GM12878 (cell line): ENCODE results near the gene PKD1L1. TPM values are rescaled to one million over a fixed set of nuclear protein-coding genes. Genes with fewer than 3 reads are reported as not detected.

Experiments
- ATAC-seq: fragments of 200-7000 bp; cut with Tn5 transposase; 3 replicates; pipeline ENCODE4 v1.9.1; 2020; ENCODE audit warnings: mild to moderate bottlenecking, moderate library complexity
- BruUV-seq: library from RNA; stranded (reverse); fragments of 400-500 nt; replicated peaks from 2 replicates; lab custom pipeline; 2021; lab: Mats Ljungman, UMichigan
- CTCF ChIA-PET: fragments of 300-600 bp; sonication (Branson Sonifier 250); formaldehyde crosslinking; extraction: SDS; loops from one replicate; lab custom pipeline; 2021; ENCODE audit warnings: inconsistent platforms; lab: Yijun Ruan, JAX
- POLR2A ChIA-PET: fragments of 350-600 bp; formaldehyde crosslinking; extraction: SDS; loops from one replicate; lab custom pipeline; 2021; ENCODE audit warnings: inconsistent platforms; lab: Charles Lee
- RAD21 ChIA-PET: fragments of 300-600 bp; sonication (Branson Sonifier 250); formaldehyde crosslinking; loops from one replicate; lab custom pipeline; 2023; ENCODE audit warnings: antibody characterized with exemption; ENCODE audit not compliant: unreplicated experiment; lab: Charles Lee
- SMC1A ChIA-PET: fragments of 300-600 bp; sonication (Branson Sonifier 250); formaldehyde crosslinking; loops from one replicate; lab custom pipeline; 2023; ENCODE audit not compliant: unreplicated experiment, uncharacterized antibody; lab: Charles Lee
- DNase-seq: peaks from one replicate; pipeline ENCODE4 v3.0.0-alpha.2; 2011; ENCODE audit warnings: low read depth, low spot score
- FAIRE-seq: peaks from 3 replicates; lab custom pipeline; 2011; peaks lifted over from hg19 to GRCh38; lab: Jason Lieb, UNC
- H2AFZ ChIP-seq: 2 replicates; pipeline ENCODE4 v1.6.0; 2011; ENCODE audit warnings: low read depth, low read length, control low read depth; ENCODE audit not compliant: control insufficient read depth
- H3K27ac ChIP-seq: 2 replicates; pipeline ENCODE4 v1.5.1; 2011; ENCODE audit warnings: control low read depth; ENCODE audit not compliant: control insufficient read depth, insufficient read depth
- H3K27me3 ChIP-seq, 2 experiments: replicated peaks in 1 of 2; 2 replicates each; pipeline versions ENCODE4 v1.6.0 to v1.6.1; 2011; ENCODE audit warnings: low read length in 1 of 2; ENCODE audit not compliant: control insufficient read depth in 2 of 2, insufficient read depth in 2 of 2
- H3K36me3 ChIP-seq, 2 experiments: 2 replicates each; pipeline ENCODE4 v1.5.1; 2011; ENCODE audit warnings: low read length in 1 of 2; ENCODE audit not compliant: control insufficient read depth in 2 of 2, insufficient read depth in 2 of 2
- H3K4me1 ChIP-seq: 2 replicates; pipeline ENCODE4 v1.6.1; 2011; ENCODE audit warnings: mild to moderate bottlenecking, low read length, moderate library complexity, mixed read lengths; ENCODE audit not compliant: control insufficient read depth, insufficient read depth
- H3K4me2 ChIP-seq: 2 replicates; pipeline ENCODE4 v1.6.0; 2011; ENCODE audit warnings: control low read depth; ENCODE audit not compliant: control insufficient read depth, insufficient read depth
- H3K4me3 ChIP-seq: fragments of 200-600 bp; sonication (generic); 2 replicates; pipeline ENCODE4 v1.5.1; 2016
- H3K79me2 ChIP-seq: 2 replicates; pipeline ENCODE4 v1.6.0; 2011; ENCODE audit warnings: low read length; ENCODE audit not compliant: control insufficient read depth, insufficient read depth
- H3K9ac ChIP-seq: 2 replicates; pipeline ENCODE4 v1.8.0; 2011; ENCODE audit warnings: low read length, control low read depth, mixed read lengths; ENCODE audit not compliant: control insufficient read depth, insufficient read depth
- H3K9me3 ChIP-seq: replicated peaks from 3 replicates; pipeline ENCODE4 v1.5.1; 2011; ENCODE audit warnings: mild to moderate bottlenecking, low read length; ENCODE audit not compliant: control insufficient read depth, insufficient read depth
- H4K20me1 ChIP-seq: 2 replicates; pipeline ENCODE4 v1.6.0; 2011; ENCODE audit not compliant: control insufficient read depth, insufficient read depth
- ASH2L ChIP-seq: fragments of 300-600, 200-600 bp; sonication (generic); IDR thresholded peaks from 2 replicates; pipeline ENCODE4 v1.6.1; 2017; ENCODE audit warnings: low read depth, mild to moderate bottlenecking, borderline replicate concordance
- ELK1 ChIP-seq: IDR thresholded peaks from 2 replicates; pipeline ENCODE4 v1.6.1; 2012; ENCODE audit warnings: low read depth, low read length, improper control_type of control experiment
- FOXM1 ChIP-seq: IDR thresholded peaks from 2 replicates; pipeline ENCODE4 v1.6.1; 2012; ENCODE audit warnings: low read depth, mild to moderate bottlenecking, inconsistent platforms, low read length, moderate library complexity
- IKZF2 ChIP-seq, 2 experiments: fragments of 450-650 bp; IDR thresholded peaks; 2 replicates each; pipeline ENCODE4 v1.6.1; 2017; ENCODE audit warnings: mild to moderate bottlenecking in 2 of 2, moderate library complexity in 2 of 2
- KDM1A ChIP-seq: fragments of 200-600 bp; sonication (generic); IDR thresholded peaks from 2 replicates; pipeline ENCODE4 v1.6.1; 2016; ENCODE audit warnings: borderline replicate concordance
- MTA3 ChIP-seq: IDR thresholded peaks from 2 replicates; pipeline ENCODE4 v1.6.1; 2012; ENCODE audit warnings: low read length, inconsistent platforms, borderline replicate concordance
- PML ChIP-seq: IDR thresholded peaks from 2 replicates; pipeline ENCODE4 v1.6.1; 2012; ENCODE audit warnings: low read length, inconsistent platforms
- RBBP5 ChIP-seq: fragments of 200-600 bp; sonication (generic); conservative IDR thresholded peaks from 2 replicates; pipeline ENCODE4 v1.6.1; 2016
- RUNX3 ChIP-seq: IDR thresholded peaks from 2 replicates; pipeline ENCODE4 v1.6.1; 2012; ENCODE audit warnings: low read length, inconsistent platforms
- ZZZ3 ChIP-seq: IDR thresholded peaks from 2 replicates; pipeline ENCODE4 v1.6.1; 2011; ENCODE audit warnings: low read depth; ENCODE audit not compliant: control insufficient read depth, insufficient read length
- WGBS: methylation state at CpG from one replicate; pipeline ENCODE4 v1.1.6; 2016; ENCODE audit warnings: low lambda C conversion rate; ENCODE audit not compliant: insufficient replicate concordance, insufficient coverage; ENCODE audit errors: missing lambda C conversion rate; 5-methylcytosine and 5-hydroxymethylcytosine counted together
- in situ Hi-C: fragments of 300-500 bp; cut with MboI; formaldehyde crosslinking; loops from 9 replicates; pipeline ENCODE4 v1.14.3; 2018; ENCODE audit warnings: mixed read lengths
- intact Hi-C: fragments of 100-400 bp; cut with micrococcal nuclease; formaldehyde crosslinking; loops from one replicate; pipeline ENCODE4 v1.14.2; 2022; ENCODE audit not compliant: unreplicated experiment
- polyA plus RNA-seq, 11 experiments: library from polyadenylated mRNA; depleted of rRNA in 4 of 11; unstranded in 6 of 11; stranded (reverse) in 5 of 11; fragments of >200 nt; fragmentation: Nextera tagmentation in 4 of 11; fragmentation: Illumina TruSeq in 1 of 11; extraction: Ambion mirVana in 4 of 11; extraction: Trizol in 1 of 11; gene quantifications; 1 replicate in 1 of 11; 2 replicates in 10 of 11; pipeline versions ENCODE4 v1.2.1 to v1.2.3, GENCODE V29; 2011 to 2016; ENCODE audit warnings: inconsistent platforms in 2 of 11, missing spikeins in 2 of 11, low read depth in 1 of 11
- total RNA-seq, 4 experiments: library from RNA; depleted of rRNA in 3 of 4; stranded (reverse); fragments of >200 nt in 3 of 4; fragmentation: Illumina TruSeq in 1 of 4; extraction: Trizol in 1 of 4; gene quantifications; 2 replicates each; pipeline versions ENCODE4 v1.2.1 to v1.2.3, GENCODE V29; 2013 to 2021
- TF ChIP-seq, protein P1 (sequence below): fragments of 450-650 bp; IDR thresholded peaks from 2 replicates; pipeline ENCODE4 v1.6.1; 2016; ENCODE audit warnings: mild to moderate bottlenecking
- TF ChIP-seq, protein P2 (sequence below): IDR thresholded peaks from 2 replicates; pipeline ENCODE4 v1.6.1; 2012; ENCODE audit warnings: low read depth, low read length, improper control_type of control experiment

Gene PKD1L1
- total and polyA plus RNA-seq, 10 of the 15 experiments (the other 5 are each of a cell fraction or from before 2014, with no cell fraction given), result under 0.01 to 0.05 (median 0.02) TPM; not detected in 3

GRCh38 chr7:47905076-47905920, 43.0 kb downstream of the PKD1L1 start:
- CTCF ChIA-PET, result interaction anchor here (0.6 kb wide), 1 partner anchor 638 kb away, joined by 3 read pairs; no protein-coding TSS in a partner anchor
- Histone ChIP-seq H3K4me1 (no peaks in the 10 kb centered on the region), H3K4me2 (no peak overlapping the region), H3K9ac (no peak overlapping the region), H2AFZ (no peak overlapping the region), H4K20me1 (no peaks in the 10 kb centered on the region), H3K27me3 (peaks cover 1 to 2% of the 10 kb centered on the region in 2 experiments; a peak in 1 of 4 replicates), H3K79me2 (no peaks in the 10 kb centered on the region), H3K27ac (no peak overlapping the region), H3K9me3 (no peaks in the 10 kb centered on the region), H3K4me3 (no peak overlapping the region), H3K36me3 (no peaks in the 10 kb centered on the region)
- in situ Hi-C loops (no loop called here), intact Hi-C loops (no loop called here)
- no peak for TF ChIP-seq ASH2L
- TF ChIP-seq PML, result no peak
- SMC1A ChIA-PET, result interaction anchor here (0.8 kb wide), 1 partner anchor 33 kb away, joined by 3 read pairs; no protein-coding TSS in a partner anchor
- 50% methylated on average over 10 of the region's 10 CpGs for WGBS
- no peak for FAIRE-seq
- BruUV-seq, result no TSS peak
- ATAC-seq, result no peak
- RAD21 ChIA-PET, result no interaction called here
- POLR2A ChIA-PET, result no interaction called here
- no peak for DNase-seq

- H2AFZ ChIP-seq, result no peak overlapping the region
- no peak overlapping the region for H3K4me2 ChIP-seq
- ATAC-seq, result no peak
- H4K20me1 ChIP-seq, result no peaks in the 10 kb centered on the region
- no peaks in the 10 kb centered on the region for H3K4me1 ChIP-seq
- no peak overlapping the region for H3K27ac ChIP-seq
- no TSS peak for BruUV-seq
- peaks cover 1 to 4% of the 10 kb centered on the region in 2 experiments; a peak in 2 of 4 replicates for H3K27me3 ChIP-seq
- RAD21 ChIA-PET, result no interaction called here
- intact Hi-C loops (no loop called here), in situ Hi-C loops (no loop called here)
- no peak overlapping the region for H3K9ac ChIP-seq
- CTCF ChIA-PET, result no interaction called here
- H3K36me3 ChIP-seq, result no peaks in the 10 kb centered on the region
- SMC1A ChIA-PET, result no interaction called here
- FAIRE-seq, result no peak
- no peak for DNase-seq
- H3K4me3 ChIP-seq, result no peak overlapping the region
- H3K79me2 ChIP-seq, result no peaks in the 10 kb centered on the region
- WGBS, result 31% methylated on average over 4 of the region's 4 CpGs
- POLR2A ChIA-PET, result no interaction called here
- no peaks in the 10 kb centered on the region for H3K9me3 ChIP-seq
- TF ChIP-seq ZZZ3 (no peak), KDM1A (no peak), IKZF2 (IDR thresholded peaks at IDR 0.05) (no peak), MTA3 (no peak), RUNX3 (no peak), FOXM1 (no peak), RBBP5 (no peak), ELK1 (no peak)
- TF ChIP-seq, protein P1, sequence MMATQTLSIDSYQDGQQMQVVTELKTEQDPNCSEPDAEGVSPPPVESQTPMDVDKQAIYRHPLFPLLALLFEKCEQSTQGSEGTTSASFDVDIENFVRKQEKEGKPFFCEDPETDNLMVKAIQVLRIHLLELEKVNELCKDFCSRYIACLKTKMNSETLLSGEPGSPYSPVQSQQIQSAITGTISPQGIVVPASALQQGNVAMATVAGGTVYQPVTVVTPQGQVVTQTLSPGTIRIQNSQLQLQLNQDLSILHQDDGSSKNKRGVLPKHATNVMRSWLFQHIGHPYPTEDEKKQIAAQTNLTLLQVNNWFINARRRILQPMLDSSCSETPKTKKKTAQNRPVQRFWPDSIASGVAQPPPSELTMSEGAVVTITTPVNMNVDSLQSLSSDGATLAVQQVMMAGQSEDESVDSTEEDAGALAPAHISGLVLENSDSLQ, result no peak
- TF ChIP-seq, protein P2, sequence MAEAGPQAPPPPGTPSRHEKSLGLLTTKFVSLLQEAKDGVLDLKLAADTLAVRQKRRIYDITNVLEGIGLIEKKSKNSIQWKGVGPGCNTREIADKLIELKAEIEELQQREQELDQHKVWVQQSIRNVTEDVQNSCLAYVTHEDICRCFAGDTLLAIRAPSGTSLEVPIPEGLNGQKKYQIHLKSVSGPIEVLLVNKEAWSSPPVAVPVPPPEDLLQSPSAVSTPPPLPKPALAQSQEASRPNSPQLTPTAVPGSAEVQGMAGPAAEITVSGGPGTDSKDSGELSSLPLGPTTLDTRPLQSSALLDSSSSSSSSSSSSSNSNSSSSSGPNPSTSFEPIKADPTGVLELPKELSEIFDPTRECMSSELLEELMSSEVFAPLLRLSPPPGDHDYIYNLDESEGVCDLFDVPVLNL, result no peak
Observed at GRCh38 chr7:47902013-47902412, 46.3 kb downstream of the PKD1L1 start.
